ENCODE measurements around the gene ZNF639.
A peak's percentile ranks its signal among the peaks of the same experiment; 100 is the strongest.
"Not testable (repeated sequence)": the region's sequence is repeated elsewhere in the genome, so short reads cannot be mapped to it uniquely, and the experiment has no call there.

Gene ZNF639, protein sequence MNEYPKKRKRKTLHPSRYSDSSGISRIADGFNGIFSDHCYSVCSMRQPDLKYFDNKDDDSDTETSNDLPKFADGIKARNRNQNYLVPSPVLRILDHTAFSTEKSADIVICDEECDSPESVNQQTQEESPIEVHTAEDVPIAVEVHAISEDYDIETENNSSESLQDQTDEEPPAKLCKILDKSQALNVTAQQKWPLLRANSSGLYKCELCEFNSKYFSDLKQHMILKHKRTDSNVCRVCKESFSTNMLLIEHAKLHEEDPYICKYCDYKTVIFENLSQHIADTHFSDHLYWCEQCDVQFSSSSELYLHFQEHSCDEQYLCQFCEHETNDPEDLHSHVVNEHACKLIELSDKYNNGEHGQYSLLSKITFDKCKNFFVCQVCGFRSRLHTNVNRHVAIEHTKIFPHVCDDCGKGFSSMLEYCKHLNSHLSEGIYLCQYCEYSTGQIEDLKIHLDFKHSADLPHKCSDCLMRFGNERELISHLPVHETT

DNA sequence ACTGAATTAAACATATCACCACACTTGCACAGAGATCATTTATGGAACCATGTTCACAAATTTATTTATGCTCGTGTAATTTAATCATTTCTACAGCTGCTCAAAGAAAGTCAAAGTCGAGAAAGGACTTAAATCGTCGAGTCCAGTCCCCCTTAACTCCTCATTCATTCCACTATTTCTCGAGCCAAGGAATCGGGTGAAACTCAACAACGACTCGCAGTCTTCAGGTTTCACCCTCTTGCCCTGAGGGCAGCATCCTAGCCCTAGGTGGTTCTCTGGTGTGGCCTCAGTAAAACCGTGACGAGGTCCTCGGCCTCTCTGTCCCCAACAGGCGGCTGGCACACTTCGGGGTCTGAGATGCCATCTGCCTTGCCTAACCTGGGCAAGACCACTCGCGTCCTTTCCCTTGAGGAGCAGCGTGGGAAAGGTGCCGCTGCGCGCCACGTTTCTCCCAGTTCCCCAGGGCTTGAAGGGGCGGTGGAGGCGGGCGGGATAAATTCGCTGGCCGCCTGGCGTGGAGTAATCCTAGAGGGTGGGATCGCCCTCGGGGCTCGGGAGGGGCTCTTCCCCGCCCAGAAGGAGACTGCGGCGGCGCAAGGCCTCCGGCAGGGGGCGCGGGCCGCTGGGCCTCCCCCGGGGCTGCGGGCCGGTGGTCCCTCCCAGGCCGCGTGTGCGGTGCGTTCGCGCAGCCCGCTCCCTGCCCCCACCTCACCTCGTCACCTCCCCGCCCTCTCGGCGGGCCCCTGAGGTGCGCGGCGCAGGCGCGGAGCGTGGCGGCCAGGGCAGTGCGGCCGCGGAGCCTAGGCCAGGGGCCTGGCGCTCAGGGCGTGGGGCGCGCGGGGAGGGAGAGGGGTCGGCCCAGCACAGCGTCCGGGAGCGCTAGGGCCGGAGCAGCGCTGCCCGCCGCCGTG lies at the start of gene ZNF639:
ZNF639 (plus strand) TSS at position 746 of the 911 bp plus-strand sequence. CDS start 5,263 bp downstream, outside the sequence.
- Mint-ChIP-seq H3K27ac (peak within 1 kb of the TSS; percentile 96 to 97), H3K9me3 (no peaks in the 10 kb centered on the region), H3K27me3 (no peaks in the 10 kb centered on the region), H3K4me3 (peak within 1 kb of the TSS; percentile 90 to 97), H3K4me1 (peaks cover 33% of the 10 kb centered on the region)
- peak; percentile 87 for DNase-seq
- peak; percentile 91 for ATAC-seq

- H3K9me3 Mint-ChIP-seq, H3K27me3 Mint-ChIP-seq, H3K27ac Mint-ChIP-seq, DNase-seq, ATAC-seq, H3K4me3 Mint-ChIP-seq, H3K4me1 Mint-ChIP-seq: not testable (repeated sequence)
These were observed 48.4 kb upstream of the ZNF639 start for GRCh38 chr3:179274434-179274833.

- Mint-ChIP-seq H3K4me1 (peaks cover 6% of the 10 kb centered on the region), H3K4me3 (no peak overlapping the region), H3K27me3 (peaks cover 6% of the 10 kb centered on the region), H3K27ac (no peak overlapping the region), H3K9me3 (no peaks in the 10 kb centered on the region)
- ATAC-seq = no peak
- DNase-seq = no peak
These were observed 46.8 kb upstream of the ZNF639 start for GRCh38 chr3:179276001-179276400.

- ATAC-seq (no peak), DNase-seq (no peak)
- H3K4me1 Mint-ChIP-seq = peaks cover 6% of the 10 kb centered on the region
- H3K4me3 Mint-ChIP-seq = no peak overlapping the region
- peaks cover 6% of the 10 kb centered on the region for H3K27me3 Mint-ChIP-seq
- H3K9me3 Mint-ChIP-seq = no peaks in the 10 kb centered on the region
- no peak overlapping the region for H3K27ac Mint-ChIP-seq
These were observed 46.1 kb upstream of the ZNF639 start for GRCh38 chr3:179276743-179277142.

DNA sequence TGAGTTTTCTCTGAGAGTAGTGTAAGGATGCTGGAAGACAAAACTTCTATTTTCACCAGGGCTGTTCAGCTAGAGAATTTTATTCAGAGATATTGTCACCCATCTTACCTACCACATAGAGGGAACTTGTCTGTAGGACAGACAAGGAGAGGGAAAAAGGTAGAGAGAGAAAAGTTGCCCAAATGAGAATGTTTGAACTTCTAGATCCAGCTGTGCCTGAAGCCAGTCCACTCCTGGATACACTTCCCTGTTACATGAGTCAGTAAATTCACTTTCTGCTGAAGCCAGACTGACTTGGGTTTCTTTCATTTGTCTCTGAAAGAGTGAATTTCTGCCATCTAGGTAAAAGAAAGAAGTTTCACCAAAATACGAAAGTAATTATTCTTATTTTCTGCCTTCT lies 44.7 kb upstream of the ZNF639 start:
- H3K4me1 Mint-ChIP-seq = peaks cover 6% of the 10 kb centered on the region
- no peaks in the 10 kb centered on the region for H3K9me3 Mint-ChIP-seq
- peaks cover 11% of the 10 kb centered on the region for H3K27me3 Mint-ChIP-seq
- ATAC-seq (no peak), DNase-seq (no peak)
- no peak overlapping the region for H3K27ac Mint-ChIP-seq
- H3K4me3 Mint-ChIP-seq = no peak overlapping the region

DNA sequence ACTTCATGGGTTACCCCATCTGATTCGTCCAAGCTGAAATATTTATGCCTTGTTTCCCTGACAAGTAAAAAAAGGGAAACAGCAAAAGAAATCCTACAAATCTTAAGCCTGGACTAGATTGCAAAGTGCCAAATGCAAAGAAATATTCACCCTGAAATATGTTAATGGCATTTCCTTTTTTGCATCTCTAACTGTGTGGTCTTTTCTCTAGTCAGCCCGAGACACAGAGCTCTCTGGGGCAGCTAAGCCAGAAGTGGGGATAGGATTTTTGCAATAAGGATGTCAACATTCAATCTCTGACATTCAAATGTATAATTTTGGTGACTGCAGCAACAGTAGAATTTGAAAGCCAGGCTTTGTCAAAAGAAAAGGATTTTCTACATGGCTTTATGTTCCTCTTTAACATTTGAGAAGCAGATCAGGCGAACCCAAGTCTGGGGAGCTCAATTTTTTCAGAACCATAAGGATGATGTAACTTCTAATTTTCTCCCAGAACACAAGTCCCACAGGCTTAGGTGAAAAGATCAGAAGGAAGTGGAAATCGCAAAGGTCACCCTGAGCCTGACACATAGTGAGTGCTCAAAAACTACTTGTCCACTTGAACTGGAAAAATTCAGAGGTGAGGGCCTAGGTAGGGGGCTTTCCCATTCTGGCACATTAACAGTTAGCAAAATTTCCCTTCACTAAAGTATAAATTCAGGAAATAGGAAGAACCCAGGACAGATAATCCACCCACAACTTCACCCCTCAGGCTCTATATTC lies 43.7 kb upstream of the ZNF639 start:
- Mint-ChIP-seq H3K4me1 (peaks cover 6% of the 10 kb centered on the region), H3K27ac (no peak overlapping the region), H3K9me3 (no peaks in the 10 kb centered on the region), H3K27me3 (peaks cover 13% of the 10 kb centered on the region), H3K4me3 (no peak overlapping the region)
- DNase-seq (no peak), ATAC-seq (no peak)

GRCh38 chr3:179279837-179280236 lies 43.0 kb upstream of the ZNF639 start:
- ATAC-seq (no peak), DNase-seq (no peak)
- peaks cover 13% of the 10 kb centered on the region for H3K27me3 Mint-ChIP-seq
- H3K4me1 Mint-ChIP-seq = peaks cover 6% of the 10 kb centered on the region
- no peak overlapping the region for H3K27ac Mint-ChIP-seq
- H3K9me3 Mint-ChIP-seq = no peaks in the 10 kb centered on the region
- no peak overlapping the region for H3K4me3 Mint-ChIP-seq

- Mint-ChIP-seq H3K27ac (no peak overlapping the region), H3K9me3 (no peaks in the 10 kb centered on the region)
These were observed 41.0 kb upstream of the ZNF639 start for GRCh38 chr3:179281825-179282224.

DNA sequence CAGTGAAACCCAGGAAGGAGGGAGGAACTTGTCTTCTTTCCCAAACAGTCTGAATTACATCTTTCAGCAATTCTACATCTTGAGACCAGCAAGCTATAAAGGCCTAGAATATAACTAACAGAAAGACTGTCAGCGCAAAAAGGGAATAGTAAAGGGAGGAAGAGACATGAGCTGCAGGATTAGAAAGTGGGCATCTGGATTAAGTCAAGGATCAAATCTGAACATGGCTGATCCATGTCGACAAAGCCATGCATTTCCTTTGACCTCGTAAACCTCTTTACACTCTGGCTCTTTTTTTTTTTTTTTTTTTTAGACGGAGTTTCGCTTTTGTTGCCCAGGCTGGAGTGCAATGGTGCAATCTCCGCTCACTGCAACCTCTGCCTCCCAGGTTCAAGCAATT lies 36.5 kb upstream of the ZNF639 start:
- H3K4me3 Mint-ChIP-seq = no peak overlapping the region
- no peak for DNase-seq
- no peaks in the 10 kb centered on the region for H3K9me3 Mint-ChIP-seq
- no peaks in the 10 kb centered on the region for H3K4me1 Mint-ChIP-seq
- H3K27me3 Mint-ChIP-seq = peaks cover 7% of the 10 kb centered on the region
- ATAC-seq = no peak
- H3K27ac Mint-ChIP-seq = no peak overlapping the region

More at GRCh38 chr3:179281825-179282224, 41.0 kb upstream of the ZNF639 start:
- no peak for DNase-seq
- ATAC-seq = no peak
- Mint-ChIP-seq H3K4me3 (no peak overlapping the region), H3K4me1 (peaks cover 6% of the 10 kb centered on the region), H3K27me3 (peaks cover 13% of the 10 kb centered on the region)

GRCh38 chr3:179288845-179289244 lies 34.0 kb upstream of the ZNF639 start:
- Mint-ChIP-seq H3K4me1 (no peaks in the 10 kb centered on the region), H3K27ac (no peak overlapping the region), H3K27me3 (no peaks in the 10 kb centered on the region), H3K4me3 (no peak overlapping the region), H3K9me3 (no peaks in the 10 kb centered on the region)
- ATAC-seq (no peak), DNase-seq (no peak)

- no peak for DNase-seq
- Mint-ChIP-seq H3K27me3 (no peaks in the 10 kb centered on the region), H3K27ac (no peak overlapping the region), H3K9me3 (no peaks in the 10 kb centered on the region), H3K4me1 (no peaks in the 10 kb centered on the region), H3K4me3 (no peak overlapping the region)
- ATAC-seq = no peak
These were observed 33.5 kb upstream of the ZNF639 start for GRCh38 chr3:179289295-179289694.

- ATAC-seq = no peak
- H3K4me3 Mint-ChIP-seq = no peak overlapping the region
- H3K4me1 Mint-ChIP-seq = no peaks in the 10 kb centered on the region
- no peaks in the 10 kb centered on the region for H3K9me3 Mint-ChIP-seq
- H3K27ac Mint-ChIP-seq = no peak overlapping the region
- no peaks in the 10 kb centered on the region for H3K27me3 Mint-ChIP-seq
- no peak for DNase-seq
These were observed 30.4 kb upstream of the ZNF639 start for GRCh38 chr3:179292450-179292849.

GRCh38 chr3:179297971-179298725 lies 24.7 kb upstream of the ZNF639 start:
- Mint-ChIP-seq H3K9me3 (no peaks in the 10 kb centered on the region), H3K4me3 (no peak overlapping the region), H3K27ac (no peak overlapping the region), H3K27me3 (peaks cover under 1% of the 10 kb centered on the region), H3K4me1 (no peaks in the 10 kb centered on the region)
- DNase-seq = no peak
- ATAC-seq = no peak

DNA sequence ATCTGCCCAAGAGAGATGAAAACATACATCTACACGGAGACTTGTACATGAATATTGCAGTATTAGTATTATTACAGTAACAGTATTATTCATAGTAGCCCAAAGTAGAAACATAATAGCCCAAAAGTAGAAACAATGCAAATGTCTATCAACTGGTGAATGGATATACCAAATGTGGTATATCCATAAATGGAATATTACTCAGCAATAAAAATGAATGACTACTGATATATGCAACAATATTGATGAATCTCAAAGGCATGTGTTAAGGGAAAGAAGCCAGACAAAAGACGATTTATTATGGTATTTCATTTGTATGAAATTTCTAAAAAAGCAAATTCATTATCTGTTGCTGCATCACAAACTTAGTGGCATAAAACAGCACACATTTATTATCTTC lies 23.5 kb upstream of the ZNF639 start:
- Mint-ChIP-seq H3K27me3 (peaks cover 12% of the 10 kb centered on the region), H3K4me1 (no peaks in the 10 kb centered on the region), H3K27ac (no peak overlapping the region), H3K9me3 (no peaks in the 10 kb centered on the region), H3K4me3 (no peak overlapping the region)
- no peak for ATAC-seq
- no peak for DNase-seq
